DMS 273 (cell line): ENCODE data around the gene GRK5.
A peak's percentile ranks its signal among the peaks of the same experiment; 100 is the strongest.
"Not testable (repeated sequence)": the region's sequence is repeated elsewhere in the genome, so short reads cannot be mapped to it uniquely, and the experiment has no call there.

ENCODE experiments used
- DNase-seq: peaks from one replicate; lab custom pipeline; 2025; ENCODE audit not compliant: unreplicated experiment; lab: John Stamatoyannopoulos, UW

Gene GRK5

GRCh38 chr10:119248184-119248583, 40.8 kb downstream of the GRK5 start:
- no peak for DNase-seq

- DNase-seq: peak; percentile 49
These were observed 41.3 kb downstream of the GRK5 start for GRCh38 chr10:119248681-119249080.

GRCh38 chr10:119250641-119251314, 43.4 kb downstream of the GRK5 start:
- no peak for DNase-seq

- DNase-seq: no peak
These were observed 43.9 kb downstream of the GRK5 start for GRCh38 chr10:119251315-119251708.

GRCh38 chr10:119252051-119252465, 44.7 kb downstream of the GRK5 start:
- peak; percentile 80 for DNase-seq

- no peak for DNase-seq
These were observed 45.2 kb downstream of the GRK5 start for GRCh38 chr10:119252470-119253151.

GRCh38 chr10:119253433-119254174, 46.2 kb downstream of the GRK5 start:
- DNase-seq: peak; percentile 17

GRCh38 chr10:119254335-119254734, 47.0 kb downstream of the GRK5 start:
- no peak for DNase-seq

- no peak for DNase-seq
These were observed 48.7 kb downstream of the GRK5 start for GRCh38 chr10:119256030-119256429.

- no peak for DNase-seq
These were observed 49.5 kb downstream of the GRK5 start for GRCh38 chr10:119256897-119257296.

GRCh38 chr10:119257899-119258419, 50.6 kb downstream of the GRK5 start:
- no peak for DNase-seq

GRCh38 chr10:119259345-119259744, 52.0 kb downstream of the GRK5 start:
- no peak for DNase-seq

- DNase-seq: not testable (repeated sequence)
These were observed 53.6 kb downstream of the GRK5 start for GRCh38 chr10:119261016-119261415.

- peak; percentile 93 for DNase-seq
These were observed 56.7 kb downstream of the GRK5 start for GRCh38 chr10:119263951-119264617.

- no peak for DNase-seq
These were observed 58.3 kb downstream of the GRK5 start for GRCh38 chr10:119265691-119266090.

- DNase-seq: no peak
These were observed 60.0 kb downstream of the GRK5 start for GRCh38 chr10:119267384-119267783.

- no peak for DNase-seq
These were observed 61.1 kb downstream of the GRK5 start for GRCh38 chr10:119268428-119268827.

GRCh38 chr10:119268871-119269506, 61.6 kb downstream of the GRK5 start:
- DNase-seq: no peak

- DNase-seq: no peak
These were observed 62.4 kb downstream of the GRK5 start for GRCh38 chr10:119269737-119270136.

GRCh38 chr10:119270762-119271366, 63.5 kb downstream of the GRK5 start:
- no peak for DNase-seq
